Activated effector memory CD4-positive, alpha-beta T cell treated with anti-CD3 and anti-CD28 coated beads, Interleukin-2, amount 50 U/mL, for 16 hours (primary cell): ENCODE measurements around the gene AGPAT2.

Experiments used
- DNase-seq: peaks from one replicate; pipeline ENCODE4 v3.0.0-alpha.2; 2020

AGPAT2 gene

DNA sequence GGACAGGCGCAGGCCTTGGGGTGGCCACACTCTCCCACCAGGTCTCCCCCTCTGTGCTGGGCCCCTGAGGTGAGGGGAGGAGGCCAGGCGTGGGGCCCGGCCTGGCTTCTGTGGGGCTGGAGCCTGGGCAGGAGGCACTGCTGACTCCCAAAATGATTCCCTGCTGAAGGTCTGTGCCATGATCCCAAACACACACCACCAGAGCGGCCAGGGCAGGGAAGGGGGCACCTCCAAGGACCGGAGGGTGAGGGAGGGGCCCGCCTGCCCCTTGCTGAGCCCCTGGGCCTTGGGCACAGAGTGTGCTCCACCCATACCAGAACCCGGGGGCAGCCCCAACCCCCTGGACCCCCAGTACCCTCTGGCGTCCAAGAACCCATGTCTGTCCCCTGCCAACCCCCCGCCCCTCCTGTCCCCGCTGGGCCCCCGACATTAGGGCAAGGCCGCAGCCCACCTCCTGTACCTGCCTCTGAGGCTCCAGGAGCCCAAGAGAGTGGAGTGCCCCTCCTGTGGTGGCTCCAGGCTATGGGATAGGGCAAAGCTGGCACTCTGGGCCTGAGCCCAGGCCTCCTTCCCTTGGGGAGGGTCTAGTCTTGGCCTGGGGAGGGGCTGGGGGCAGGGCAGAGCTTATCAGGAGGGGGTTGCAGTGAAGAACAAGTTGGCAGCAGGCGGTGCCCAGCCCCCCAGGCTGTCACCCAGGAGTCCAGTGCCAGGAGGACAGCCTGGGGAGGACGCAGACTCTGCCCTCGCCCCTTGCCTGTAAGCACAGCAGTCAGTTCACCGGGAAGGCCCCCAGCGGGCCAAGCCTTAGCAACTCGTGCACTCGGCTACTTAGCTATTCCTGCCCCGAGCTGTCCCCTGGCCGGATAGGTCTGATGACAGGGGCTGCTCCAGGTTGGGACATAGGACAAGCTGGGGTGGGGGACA is 27.1 kb downstream of the AGPAT2 start:
- no peak for DNase-seq

DNA sequence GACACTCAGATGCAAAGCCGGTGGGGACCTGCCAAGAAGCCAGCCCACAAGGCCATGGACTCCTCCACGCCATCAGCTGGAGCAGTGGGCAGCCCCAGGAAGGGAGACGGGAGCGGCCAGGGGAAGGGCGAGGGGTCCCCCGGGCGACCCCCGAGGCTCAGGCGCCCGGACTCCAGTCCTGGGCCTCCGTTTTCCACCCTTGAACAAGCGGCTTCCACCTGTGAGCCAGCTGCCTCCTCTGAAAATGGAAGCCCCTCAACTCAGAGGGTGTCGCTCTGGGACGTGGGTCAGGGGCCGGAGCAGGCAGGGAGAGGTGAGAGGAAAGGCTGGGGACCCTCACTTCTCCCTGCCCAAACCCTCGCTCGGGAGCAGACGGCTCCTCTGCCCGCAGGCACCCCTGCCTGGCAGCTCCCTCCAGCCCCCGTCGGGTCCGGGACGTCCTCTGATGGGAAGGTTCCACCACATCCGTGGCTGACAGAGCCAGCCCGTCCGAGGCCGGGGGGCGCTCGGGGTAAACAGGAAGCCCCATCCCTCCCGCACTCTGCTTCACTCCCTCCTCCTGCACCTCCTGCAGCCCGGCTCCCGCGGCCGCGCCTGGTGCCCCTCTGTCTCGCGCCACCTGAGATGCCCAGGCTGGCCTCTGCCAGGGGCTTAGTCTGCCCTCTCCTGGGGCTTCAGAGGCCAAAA is 28.3 kb downstream of the AGPAT2 start:
- no peak for DNase-seq

DNA sequence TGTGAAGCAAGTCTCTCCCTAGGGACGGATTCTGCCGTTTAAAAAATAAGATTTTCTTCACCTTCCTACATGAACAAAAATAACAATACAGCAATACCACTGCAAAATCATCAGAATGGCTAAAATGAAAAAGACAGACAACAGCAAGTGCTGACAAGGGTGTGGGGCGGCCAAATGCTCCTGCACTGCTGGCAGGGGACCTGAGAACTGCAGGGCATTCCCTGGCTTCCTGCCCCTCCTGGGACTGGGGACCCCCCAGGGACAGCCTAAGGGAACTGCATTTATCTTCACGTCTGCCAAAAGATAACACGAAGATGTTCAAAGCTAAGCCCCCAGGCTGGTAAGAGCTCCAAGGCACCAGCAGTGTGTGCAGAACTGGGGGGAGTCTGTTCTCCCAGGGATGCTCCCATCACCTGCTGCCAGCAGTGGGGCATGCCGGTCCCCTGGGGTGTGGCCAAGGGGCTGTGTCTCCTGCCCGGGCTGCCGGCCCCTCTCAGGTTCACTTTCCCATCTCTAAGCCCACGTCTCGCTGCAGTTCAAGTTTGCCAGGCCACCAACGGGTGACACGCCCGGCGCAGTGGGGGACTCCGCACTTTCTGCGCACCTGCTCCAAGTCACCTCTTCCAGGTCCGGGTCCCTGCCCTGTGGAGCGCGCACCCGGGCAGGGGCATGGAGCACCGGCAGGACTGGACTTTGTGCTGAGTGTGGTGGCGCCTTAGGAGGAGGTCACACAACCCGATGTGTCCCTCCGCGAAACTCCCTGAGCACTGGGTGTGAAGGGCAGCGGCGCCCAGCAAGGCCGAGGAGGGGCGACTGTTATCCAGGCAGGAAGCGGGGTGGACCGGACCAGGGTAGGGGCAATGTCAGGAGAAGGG is 29.0 kb downstream of the AGPAT2 start:
- no peak for DNase-seq

DNA sequence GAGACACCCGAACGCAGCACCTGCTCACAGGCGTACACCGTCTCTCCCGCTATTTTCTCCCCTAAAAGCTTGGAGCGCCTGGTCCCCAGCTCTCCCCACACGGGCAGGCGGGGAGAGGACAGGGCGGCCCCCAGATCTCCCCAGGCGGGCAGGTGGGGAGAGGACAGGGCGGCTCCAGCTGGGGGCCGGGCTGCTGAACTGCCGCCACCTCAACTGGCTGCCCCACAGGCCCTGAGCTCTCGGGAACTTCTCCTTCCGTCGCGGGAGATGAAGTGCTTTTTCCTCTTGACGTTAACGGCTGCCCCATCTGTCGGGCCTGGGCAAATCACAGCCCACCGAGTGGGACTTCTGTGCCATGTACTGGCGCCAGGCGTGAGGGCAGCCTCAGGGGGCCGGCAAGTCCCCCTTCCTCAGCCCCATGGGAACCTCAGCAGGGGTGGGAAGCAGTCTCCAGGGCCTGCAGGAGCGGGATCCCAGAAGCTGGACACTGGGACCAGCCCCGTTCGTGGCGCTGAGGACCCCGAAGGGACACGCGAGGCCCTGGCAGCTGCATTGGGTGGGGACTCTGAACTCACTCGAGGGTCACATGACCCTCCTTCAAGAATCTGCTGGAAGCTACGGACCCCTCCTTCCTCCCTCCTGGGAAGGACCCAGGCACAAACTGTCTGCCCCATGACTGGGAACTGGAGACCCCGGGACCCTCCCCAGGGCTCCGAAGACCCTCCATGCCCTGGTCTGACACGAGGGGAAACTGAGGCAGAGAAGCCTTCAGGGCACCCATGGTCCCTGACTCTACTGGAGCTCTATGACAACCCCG is 30.3 kb downstream of the AGPAT2 start:
- no peak for DNase-seq

DNA sequence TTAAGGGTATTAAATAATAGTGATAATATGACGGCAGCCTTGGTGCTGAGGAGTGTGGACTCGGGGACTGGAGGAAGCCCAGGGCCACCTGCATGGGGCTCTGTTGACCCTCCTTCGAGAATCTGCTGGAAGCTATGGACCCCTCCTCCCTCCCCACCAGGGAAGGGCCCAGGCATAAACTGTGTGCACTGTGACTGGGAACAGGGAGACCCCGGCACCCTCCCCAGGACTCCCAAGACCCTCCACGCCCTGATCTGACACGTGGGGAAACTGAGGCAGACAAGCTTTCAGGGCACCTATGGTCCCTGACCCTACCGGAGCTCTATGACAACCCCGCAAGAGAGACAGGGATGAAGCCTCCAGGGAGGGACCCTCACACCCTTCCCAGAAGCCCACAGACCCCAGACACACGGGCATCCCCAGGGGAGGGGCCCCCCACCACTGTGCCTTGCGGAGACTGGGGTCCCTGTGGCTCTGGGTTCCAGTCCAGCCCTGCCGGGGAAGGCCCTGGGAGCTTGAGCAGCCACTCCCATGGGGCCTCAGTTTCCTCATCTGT is 31.0 kb downstream of the AGPAT2 start:
- no peak for DNase-seq

DNA sequence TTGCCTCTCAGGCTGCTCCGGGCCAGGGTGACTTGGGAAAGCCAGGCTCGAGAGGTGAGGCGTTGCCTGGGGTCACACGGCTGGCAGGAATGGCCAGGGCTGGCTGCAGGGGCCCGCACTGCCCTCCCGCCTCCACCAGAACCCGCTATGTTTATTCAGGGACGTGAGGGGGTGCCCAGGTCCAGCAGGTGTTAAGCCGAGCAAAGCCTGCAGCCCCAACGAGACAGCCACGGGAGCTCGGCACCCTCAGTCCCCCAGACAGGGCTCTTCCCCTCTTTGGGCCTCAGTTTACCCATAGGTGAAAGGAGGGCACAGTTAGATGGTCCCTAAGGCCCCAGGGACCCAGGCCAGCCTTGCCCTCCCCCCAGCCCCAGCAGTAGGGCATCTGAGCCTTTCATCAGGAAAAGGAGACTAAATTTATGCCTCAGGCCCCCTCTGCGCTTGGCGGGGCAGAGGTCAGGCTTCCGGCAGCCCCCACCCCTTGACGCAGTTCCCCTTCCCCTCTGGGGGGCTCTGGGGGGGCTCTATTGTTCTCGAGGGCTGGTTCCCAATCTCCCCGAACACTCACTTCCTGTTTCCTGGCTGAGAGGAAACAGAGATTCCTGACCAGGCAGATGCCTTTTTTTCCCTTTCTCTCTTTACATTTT is 31.6 kb downstream of the AGPAT2 start:
- DNase-seq: no peak

DNA sequence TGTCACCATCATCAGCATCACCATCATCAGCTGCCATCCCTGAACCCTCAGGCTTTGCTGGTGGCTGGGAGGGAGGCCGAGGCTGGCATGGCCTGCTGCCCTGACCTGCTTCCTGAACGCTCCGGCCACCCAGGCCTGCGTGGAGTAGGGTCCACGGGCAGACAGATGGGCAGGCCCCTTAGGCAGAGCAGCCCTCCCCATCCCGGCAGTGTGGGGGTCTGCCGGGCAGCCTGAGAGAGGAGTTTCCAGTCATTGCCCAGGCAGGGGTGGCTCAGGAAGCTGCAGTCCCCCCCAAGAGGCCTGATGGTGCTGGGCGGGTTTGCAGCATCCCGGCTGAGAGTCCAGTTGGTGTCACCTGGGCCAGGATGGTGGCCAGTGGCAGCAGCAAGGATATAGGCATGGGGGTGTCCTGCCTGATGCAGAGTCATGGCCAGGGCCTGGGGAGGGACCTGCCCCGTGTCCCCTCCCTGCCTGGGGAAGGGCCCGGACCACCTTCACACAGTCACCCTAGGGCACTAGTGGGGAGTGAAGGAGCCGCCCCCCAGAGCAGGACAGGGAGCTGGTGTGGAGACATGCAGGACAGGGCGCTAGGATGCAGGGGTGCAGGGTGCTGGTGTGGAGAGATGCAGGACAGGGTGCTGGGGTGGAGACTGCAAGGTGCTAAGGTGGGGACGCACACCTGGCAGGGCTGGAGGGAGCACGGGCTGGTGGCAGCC is 32.3 kb downstream of the AGPAT2 start:
- DNase-seq: no peak

DNA sequence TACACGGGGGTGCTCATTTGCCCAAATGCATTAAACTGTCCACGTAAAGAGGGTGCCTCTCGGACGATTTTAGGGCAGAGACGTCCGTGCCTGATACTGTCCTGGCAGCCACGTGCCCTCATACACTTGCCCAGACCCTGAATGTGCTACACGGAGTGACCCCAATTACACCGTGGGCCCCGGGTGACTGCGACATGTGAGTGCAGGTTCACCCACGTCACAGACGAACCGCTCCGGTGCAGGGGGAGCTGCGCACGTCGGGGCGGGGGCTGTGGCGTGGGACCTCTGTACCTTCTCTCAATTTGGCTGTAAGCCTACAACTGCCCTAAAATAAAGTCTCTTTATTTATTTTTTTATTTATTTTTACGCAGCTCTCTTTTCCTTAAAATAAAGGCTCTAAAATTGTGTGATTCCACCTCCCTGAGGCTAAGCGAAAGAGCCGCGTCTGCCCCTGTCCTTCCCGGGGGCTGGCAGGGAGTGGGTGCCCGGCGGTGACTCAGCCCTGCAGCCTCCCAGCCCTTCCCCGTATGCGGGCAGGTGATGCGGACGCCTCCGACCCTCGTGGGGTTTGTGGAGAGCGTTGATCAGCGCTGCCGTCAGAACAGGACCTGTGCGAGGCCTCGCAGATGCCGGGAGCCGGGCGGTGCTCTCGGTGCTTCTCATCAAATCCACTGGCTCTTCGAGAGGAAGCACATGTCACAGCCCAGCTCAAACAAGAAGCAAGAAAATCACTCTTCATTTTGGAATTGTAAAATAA is 33.8 kb downstream of the AGPAT2 start:
- DNase-seq: no peak

DNA sequence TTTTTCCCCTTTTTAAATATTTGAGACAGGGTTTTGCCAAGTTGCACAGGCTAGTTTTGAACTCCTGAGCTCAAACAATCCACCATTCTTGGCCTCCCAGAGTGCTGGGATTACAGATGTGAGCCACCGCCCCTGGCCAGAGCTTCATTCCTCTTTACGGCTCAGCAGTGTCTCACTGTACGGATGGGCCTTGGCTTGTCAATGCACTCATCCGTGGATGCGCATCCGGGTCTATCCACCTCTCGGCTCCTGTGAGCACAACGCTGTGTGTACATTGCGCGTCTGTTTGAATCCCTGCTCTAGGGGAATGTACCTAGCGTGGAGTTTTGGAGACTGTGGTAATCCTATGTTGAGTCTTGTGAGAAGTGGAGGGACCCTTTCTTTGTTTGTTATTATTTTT is 35.4 kb downstream of the AGPAT2 start:
- no peak for DNase-seq

DNA sequence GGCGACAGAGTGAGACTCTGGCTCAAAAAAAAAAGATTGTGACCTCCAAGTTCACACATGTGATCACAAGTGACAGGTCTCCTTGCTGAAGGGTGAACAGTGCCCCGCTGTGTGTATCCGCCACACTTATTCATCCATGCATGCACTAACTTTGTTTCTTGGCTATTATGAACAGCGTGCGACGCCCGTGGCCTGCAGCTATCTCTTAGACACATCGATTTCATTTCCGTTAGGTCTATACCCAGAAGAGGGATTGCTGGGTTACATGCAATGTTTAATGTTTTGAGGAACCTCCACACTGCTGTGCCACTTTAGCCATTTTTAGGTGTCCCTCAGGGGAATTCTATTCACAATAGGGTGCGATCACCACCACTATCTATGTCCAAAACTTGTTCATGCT is 36.6 kb downstream of the AGPAT2 start:
- DNase-seq: no peak

DNA sequence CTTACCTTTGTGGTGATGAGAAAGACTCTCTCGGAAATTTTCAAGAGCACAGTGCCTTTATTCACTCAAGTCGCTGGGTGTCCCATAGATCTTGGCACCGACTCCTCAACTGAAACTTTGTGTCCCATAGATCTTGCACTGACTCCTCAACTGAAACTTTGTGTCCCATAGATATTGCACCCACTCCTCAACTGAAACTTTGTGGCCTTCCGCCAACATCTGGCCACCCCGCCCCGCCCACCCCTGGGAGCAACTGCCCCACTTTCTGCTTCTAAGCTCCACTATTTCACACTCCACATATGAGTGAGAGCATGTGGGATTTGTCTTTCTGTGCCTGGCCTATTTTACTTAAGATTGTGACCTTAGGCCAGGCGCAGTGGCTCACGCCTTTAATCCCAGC is 37.2 kb downstream of the AGPAT2 start:
- no peak for DNase-seq

DNA sequence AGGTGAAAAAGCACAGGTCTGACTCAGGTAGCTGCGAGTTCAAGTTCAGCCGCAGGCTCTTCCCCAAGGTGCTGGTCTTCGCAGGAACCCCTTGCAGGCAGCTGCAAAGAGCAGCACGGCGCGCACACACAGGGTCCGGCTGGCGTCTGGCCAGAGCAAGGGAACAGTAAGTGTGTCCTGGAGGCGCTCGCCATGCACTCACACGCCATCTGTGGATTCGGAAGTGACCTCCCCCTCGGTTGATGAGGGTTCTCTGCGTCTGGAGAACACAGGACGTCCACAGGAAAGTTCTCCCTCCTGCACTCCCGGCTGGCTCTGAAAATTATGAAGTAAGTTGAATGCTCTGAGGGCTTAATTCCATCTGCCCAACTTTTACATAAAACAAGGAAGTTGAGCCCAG is 38.5 kb downstream of the AGPAT2 start:
- DNase-seq: no peak

DNA sequence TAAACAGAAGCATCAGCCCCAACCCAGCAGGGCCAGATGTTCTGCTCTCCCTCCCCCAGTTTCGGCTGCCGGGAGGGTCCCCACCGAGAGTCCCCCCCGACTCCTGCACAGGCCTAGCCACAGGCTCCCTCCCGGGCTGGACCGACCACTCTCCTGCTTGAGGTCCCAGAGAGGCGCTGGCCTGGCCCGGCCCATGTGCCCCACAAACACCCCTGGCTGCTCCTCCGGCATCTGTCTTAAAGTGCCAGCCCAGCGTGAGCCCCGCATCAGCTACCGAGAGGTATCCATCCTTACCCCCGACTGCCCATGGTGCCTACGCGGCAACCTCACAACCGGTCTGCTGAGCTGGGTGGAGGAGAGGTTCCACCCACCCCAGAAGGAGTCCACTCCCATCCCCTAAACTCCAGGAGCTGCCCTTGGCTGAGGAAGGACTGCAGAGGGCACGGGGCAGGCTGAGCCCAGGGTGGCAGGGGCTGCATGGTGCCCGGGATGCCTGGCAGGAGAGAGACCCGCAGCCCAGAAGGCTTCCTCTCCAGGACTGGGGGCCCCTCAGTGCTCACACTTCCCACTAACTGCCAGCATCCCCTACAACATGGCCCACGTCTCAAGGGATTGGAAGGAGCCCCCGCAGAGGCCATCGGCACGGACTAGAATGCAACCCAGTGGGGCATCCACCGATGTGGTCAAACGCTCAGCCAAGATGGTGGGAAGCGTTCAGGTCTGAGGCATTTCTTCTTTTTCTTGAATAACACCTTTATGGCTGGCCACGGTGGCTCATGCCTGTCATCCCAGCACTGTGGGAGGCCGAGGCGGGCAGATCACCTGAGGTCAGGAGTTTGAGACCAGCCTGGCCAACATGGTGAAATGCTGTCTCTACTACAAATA is 40.2 kb downstream of the AGPAT2 start:
- no peak for DNase-seq

DNA sequence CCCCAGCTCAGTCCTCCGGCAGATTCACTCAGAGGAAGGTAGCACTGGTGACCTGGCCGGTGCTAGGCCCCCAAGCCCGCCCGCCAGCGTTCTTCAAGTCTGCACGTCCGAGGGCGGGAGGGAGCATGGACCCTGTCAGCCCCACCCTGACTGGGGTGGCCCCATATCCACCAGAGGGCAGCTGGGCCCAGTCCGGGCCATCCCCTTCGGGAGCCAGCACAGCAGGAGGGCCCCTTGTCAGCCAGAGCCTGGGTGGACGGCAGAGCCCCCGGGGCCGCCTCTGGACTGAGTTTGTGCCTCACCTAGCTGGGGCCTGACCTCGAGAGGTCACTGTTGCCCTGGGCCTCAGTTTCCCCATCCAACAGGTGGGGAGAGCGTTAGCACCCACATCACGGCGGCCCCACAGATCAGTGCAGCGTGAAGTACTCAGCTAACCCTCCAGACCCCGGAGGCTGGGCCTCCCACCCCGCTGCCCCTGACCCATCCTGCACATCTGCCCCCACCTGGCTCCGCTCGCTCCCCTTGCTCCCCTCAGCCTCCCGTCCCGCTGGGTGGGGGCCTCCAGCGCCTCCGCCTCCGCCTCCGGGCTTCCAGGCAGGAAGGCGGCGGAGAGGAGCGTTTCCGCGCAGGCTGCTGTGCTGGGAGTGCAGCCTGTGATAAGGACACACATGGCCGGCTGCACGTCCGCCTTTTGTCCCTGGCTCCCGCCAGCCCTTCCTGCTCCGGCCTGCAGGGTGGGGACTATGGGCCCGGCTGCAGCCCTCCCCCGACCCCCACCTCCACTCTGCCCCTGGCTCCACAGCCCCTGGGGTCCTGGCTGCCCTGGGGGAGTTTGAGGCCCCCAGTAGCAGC is 41.1 kb downstream of the AGPAT2 start:
- no peak for DNase-seq

DNA sequence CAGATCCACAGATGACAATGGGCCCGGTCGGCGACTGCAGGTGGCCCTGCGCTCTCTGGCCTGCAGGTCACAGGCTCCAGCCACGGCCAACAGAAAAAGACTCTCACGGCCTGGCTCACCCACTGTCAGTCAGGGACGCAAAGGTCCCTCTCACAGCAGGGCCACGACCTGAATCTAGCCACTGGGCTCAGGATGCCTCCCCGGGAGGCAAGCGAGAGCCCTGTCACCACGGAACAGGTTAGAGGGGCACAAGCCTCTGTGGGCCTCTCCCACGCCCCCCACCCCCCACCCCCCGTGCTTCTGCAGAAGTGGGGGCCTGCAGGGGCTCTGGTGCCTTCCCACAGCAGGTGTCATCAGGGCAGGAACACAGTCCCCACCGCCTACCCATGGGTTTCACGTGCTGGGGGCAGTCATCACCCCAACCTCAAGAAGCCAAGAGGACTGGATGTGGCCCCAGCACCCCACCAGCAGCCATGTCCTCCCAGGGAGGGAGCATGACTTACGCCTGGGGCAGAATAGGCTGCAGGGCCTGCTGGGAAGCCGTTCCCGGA is 41.8 kb downstream of the AGPAT2 start:
- DNase-seq: no peak

DNA sequence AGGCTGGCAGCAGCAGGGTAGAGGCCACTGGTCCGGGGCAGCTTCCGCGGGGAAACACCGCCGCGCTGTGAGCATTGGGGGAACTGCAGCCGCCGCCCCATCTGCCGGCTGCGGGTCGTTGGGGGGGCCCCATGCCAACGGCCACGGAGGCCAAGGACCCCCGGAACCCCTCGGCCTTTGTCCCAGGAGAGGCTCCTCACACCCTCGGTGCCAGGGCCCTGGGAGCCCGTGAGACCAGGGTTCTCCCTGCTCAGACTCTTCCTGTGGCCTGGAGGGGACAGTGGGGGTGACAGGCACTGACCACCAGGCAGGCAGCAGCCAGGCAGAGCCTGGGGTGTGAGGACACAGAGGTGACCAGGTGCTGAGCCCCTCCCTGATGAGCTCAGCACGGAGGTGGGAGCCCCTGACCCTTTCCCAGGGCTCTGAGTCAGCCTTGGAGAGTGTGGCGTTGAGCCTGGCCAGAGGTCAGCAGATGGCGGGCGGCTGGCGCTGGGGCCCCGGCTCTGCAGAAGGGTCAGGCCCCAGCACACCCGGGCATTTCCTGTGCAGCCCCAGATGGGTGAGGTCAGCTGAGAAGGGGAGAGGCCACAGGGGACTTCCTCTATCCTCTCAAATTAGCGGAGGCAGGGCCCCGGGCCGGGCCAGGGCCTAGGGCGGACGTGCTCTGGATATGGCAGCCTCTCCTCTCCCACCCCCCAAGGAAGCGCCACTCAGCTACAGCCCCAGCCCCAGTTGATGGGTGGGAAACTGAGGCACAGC is 42.5 kb downstream of the AGPAT2 start:
- peak; percentile 89 for DNase-seq

DNA sequence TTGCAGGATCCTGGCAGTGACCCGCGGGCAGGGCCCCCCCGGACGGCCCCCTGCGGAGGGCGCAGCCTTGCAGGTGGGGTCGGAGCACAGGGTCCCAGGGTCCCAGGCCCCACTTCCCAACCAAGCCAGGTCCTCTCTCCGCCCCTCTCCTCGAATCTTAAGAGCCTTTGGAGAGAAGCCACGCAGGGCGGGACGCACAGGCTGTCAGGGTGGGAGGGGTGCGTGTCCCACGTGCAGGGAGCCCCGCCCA is 43.0 kb downstream of the AGPAT2 start:
- DNase-seq: no peak
